CD14-positive monocyte (primary cell): Measurements from ENCODE around the gene PTPRE. TPM values are rescaled to one million over a fixed set of nuclear protein-coding genes. Genes with fewer than 3 reads are reported as not detected.

Experiments used
- DNase-seq, 3 donors: peaks; one replicate each; pipeline ENCODE4 v3.0.0-alpha.2; 2011 to 2022
- H2AFZ ChIP-seq: 2 replicates; pipeline ENCODE4 v1.6.0; 2012; ENCODE audit warnings: mild to moderate bottlenecking, low read depth, low read length, inconsistent platforms; ENCODE audit not compliant: insufficient read depth, poor library complexity, severe bottlenecking
- H3K27ac ChIP-seq, 2 donors: 1 replicate in 1 of 2; 2 replicates in 1 of 2; pipeline ENCODE4 v1.5.1; 2012 to 2013; ENCODE audit warnings: low read length in 2 of 2, control low read depth in 1 of 2, inconsistent platforms in 1 of 2, low read depth in 1 of 2, mild to moderate bottlenecking in 1 of 2
- H3K27me3 ChIP-seq, 2 donors: one replicate each; pipeline versions ENCODE4 v1.6.0 to v1.6.1; 2011 to 2013; ENCODE audit warnings: low read length in 2 of 2; ENCODE audit not compliant: control insufficient read depth in 2 of 2, insufficient read depth in 2 of 2
- H3K36me3 ChIP-seq, 2 donors: replicated peaks in 1 of 2; 1 replicate in 1 of 2; 2 replicates in 1 of 2; pipeline versions ENCODE4 v1.5.1 to v1.6.1; 2012 to 2013; ENCODE audit warnings: low read length in 2 of 2, control low read depth in 1 of 2, inconsistent platforms in 1 of 2, mild to moderate bottlenecking in 1 of 2; ENCODE audit not compliant: insufficient read depth in 2 of 2, control insufficient read depth in 1 of 2
- H3K4me1 ChIP-seq, 2 donors: 1 replicate in 1 of 2; 2 replicates in 1 of 2; pipeline versions ENCODE4 v1.5.1 to v1.6.1; 2012 to 2013; ENCODE audit warnings: low read length in 2 of 2, control low read depth in 1 of 2, inconsistent platforms in 1 of 2, mild to moderate bottlenecking in 1 of 2, moderate library complexity in 1 of 2; ENCODE audit not compliant: insufficient read depth in 2 of 2, control insufficient read depth in 1 of 2
- H3K4me2 ChIP-seq: replicated peaks from 2 replicates; pipeline ENCODE3; 2012; ENCODE audit warnings: low read length, moderate library complexity, mild to moderate bottlenecking; ENCODE audit not compliant: poor library complexity, severe bottlenecking; ENCODE audit errors: extremely low read depth
- H3K4me3 ChIP-seq, 3 experiments: fragments of 200-600 bp in 1 of 3; sonication (generic) in 1 of 3; replicated peaks in 1 of 3; 1 replicate in 2 of 3; 2 replicates in 1 of 3; pipeline ENCODE4 v1.5.1; 2011 to 2013; ENCODE audit warnings: low read length in 3 of 3, mild to moderate bottlenecking in 3 of 3, control low read depth in 2 of 3, low read depth in 2 of 3, inconsistent platforms in 1 of 3, moderate library complexity in 1 of 3
- H3K79me2 ChIP-seq: 2 replicates; pipeline ENCODE4 v1.6.0; 2012; ENCODE audit warnings: mild to moderate bottlenecking, control low read depth, inconsistent platforms, low read length, moderate library complexity; ENCODE audit not compliant: insufficient read depth
- H3K9ac ChIP-seq: 2 replicates; pipeline ENCODE4 v1.6.0; 2017; ENCODE audit warnings: low read length, mild to moderate bottlenecking; ENCODE audit not compliant: insufficient read depth, poor library complexity, severe bottlenecking
- H3K9me3 ChIP-seq, 2 donors: replicated peaks in 1 of 2; 1 replicate in 1 of 2; 2 replicates in 1 of 2; pipeline versions ENCODE4 v1.5.1 to v1.6.1; 2012 to 2013; ENCODE audit warnings: low read length in 2 of 2, control low read depth in 1 of 2; ENCODE audit not compliant: control insufficient read depth in 1 of 2, insufficient read depth in 1 of 2
- H4K20me1 ChIP-seq: 2 replicates; pipeline ENCODE4 v1.6.0; 2012; ENCODE audit warnings: mild to moderate bottlenecking, low read length, control low read depth, moderate library complexity; ENCODE audit not compliant: insufficient read depth
- H3K27ac Mint-ChIP-seq, 7 donors: one replicate each; pipeline ENCODE4 v1.8.0; 2020; ENCODE audit warnings: mild to moderate bottlenecking in 7 of 7, mixed read lengths in 7 of 7, moderate library complexity in 6 of 7, inconsistent platforms in 2 of 7
- H3K27me3 Mint-ChIP-seq, 3 donors: one replicate each; pipeline ENCODE4 v1.8.0; 2021 to 2022; ENCODE audit warnings: low read depth in 3 of 3, mild to moderate bottlenecking in 3 of 3, mixed read lengths in 3 of 3, moderate library complexity in 3 of 3, inconsistent platforms in 1 of 3
- H3K36me3 Mint-ChIP-seq, 2 donors: one replicate each; pipeline ENCODE4 v1.8.0; 2020; ENCODE audit warnings: mixed read lengths in 2 of 2, inconsistent platforms in 1 of 2, mild to moderate bottlenecking in 1 of 2
- H3K4me1 Mint-ChIP-seq: one replicate; pipeline ENCODE4 v1.8.0; 2020; ENCODE audit warnings: mild to moderate bottlenecking, mixed read lengths
- H3K4me3 Mint-ChIP-seq, 2 donors: one replicate each; pipeline ENCODE4 v1.8.0; 2020; ENCODE audit warnings: mild to moderate bottlenecking in 2 of 2, mixed read lengths in 2 of 2, moderate library complexity in 1 of 2
- H3K9me3 Mint-ChIP-seq, 7 donors: one replicate each; pipeline ENCODE4 v1.8.0; 2020 to 2022; ENCODE audit warnings: mixed read lengths in 7 of 7, mild to moderate bottlenecking in 6 of 7, moderate library complexity in 6 of 7, inconsistent platforms in 2 of 7
- WGBS: methylation state at CpG from one replicate; pipeline ENCODE4 v1.1.5; 2013; ENCODE audit warnings: missing lambda C conversion rate; ENCODE audit not compliant: insufficient coverage; 5-methylcytosine and 5-hydroxymethylcytosine counted together
- intact Hi-C, 2 donors: fragments of 100-400 bp; cut with micrococcal nuclease; formaldehyde crosslinking; loops; one replicate each; pipeline versions ENCODE4 v1.15.0 to v1.15.1; 2023
- polyA plus RNA-seq, 3 donors: library from polyadenylated mRNA; depleted of rRNA in 1 of 3; unstranded in 2 of 3; stranded (reverse) in 1 of 3; fragments of 300-500 nt in 2 of 3; fragments of >200 nt in 1 of 3; fragmentation: Illumina TruSeq in 2 of 3; gene quantifications; 1 replicate in 2 of 3; 2 replicates in 1 of 3; pipeline ENCODE4 v1.2.3, GENCODE V29; 2012 to 2021
- TF ChIP-seq, protein P1 (sequence below): fragments of 200-600 bp; IDR thresholded peaks from one replicate; pipeline ENCODE4 v1.8.0; 2022; ENCODE audit warnings: antibody characterized with exemption, mild to moderate bottlenecking

The PTPRE gene
- polyA plus RNA-seq, 3 donors: 95.2 to 271 (median 125) TPM

DNA sequence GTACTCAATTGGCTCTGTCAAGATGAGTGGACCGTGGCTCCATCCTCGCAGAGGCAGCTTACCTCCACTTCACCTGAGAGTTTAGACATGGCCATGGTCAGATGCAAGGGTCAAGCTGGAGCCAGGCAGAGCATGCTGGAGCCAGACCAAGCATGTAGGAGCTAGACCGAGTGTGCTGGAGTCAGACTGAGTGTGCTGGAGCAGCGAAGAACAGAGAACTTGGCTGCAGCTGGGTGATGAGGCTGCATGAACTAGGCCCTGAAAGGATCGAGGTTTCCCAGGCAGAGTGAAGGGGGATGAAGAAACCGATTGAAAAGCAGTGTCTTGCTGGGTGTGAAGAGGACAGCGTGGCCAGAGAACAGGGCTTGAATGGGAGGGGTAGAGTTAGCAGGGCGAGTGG, 133.2 kb downstream of the PTPRE start:
- H3K27ac Mint-ChIP-seq: peak overlapping the region in 2 of 7 donors; percentile 46 to 58
- Histone ChIP-seq H3K9me3 (no peaks in the 10 kb centered on the region), H4K20me1 (peaks cover 39% of the 10 kb centered on the region), H3K9ac (no peak overlapping the region), H3K36me3 (peaks cover 2 to 10% of the 10 kb centered on the region in 2 donors), H3K27ac (no peak overlapping the region), H3K4me1 (peaks cover 11 to 22% of the 10 kb centered on the region in 2 donors), H3K4me2 (no peak overlapping the region), H3K4me3 (no peak overlapping the region), H2AFZ (no peak overlapping the region), H3K79me2 (peaks cover 11% of the 10 kb centered on the region), H3K27me3 (no peaks in the 10 kb centered on the region)
- WGBS: 92% methylated on average over 5 of the region's 8 CpGs
- H3K4me3 Mint-ChIP-seq: no peak overlapping the region
- no peak for DNase-seq
- peaks cover 37% of the 10 kb centered on the region for H3K4me1 Mint-ChIP-seq
- intact Hi-C loops: no loop called here
- H3K9me3 Mint-ChIP-seq: peaks cover 0 to 2% (median 0%) of the 10 kb centered on the region in 7 donors
- no peaks in the 10 kb centered on the region for H3K27me3 Mint-ChIP-seq
- TF ChIP-seq, protein P1, sequence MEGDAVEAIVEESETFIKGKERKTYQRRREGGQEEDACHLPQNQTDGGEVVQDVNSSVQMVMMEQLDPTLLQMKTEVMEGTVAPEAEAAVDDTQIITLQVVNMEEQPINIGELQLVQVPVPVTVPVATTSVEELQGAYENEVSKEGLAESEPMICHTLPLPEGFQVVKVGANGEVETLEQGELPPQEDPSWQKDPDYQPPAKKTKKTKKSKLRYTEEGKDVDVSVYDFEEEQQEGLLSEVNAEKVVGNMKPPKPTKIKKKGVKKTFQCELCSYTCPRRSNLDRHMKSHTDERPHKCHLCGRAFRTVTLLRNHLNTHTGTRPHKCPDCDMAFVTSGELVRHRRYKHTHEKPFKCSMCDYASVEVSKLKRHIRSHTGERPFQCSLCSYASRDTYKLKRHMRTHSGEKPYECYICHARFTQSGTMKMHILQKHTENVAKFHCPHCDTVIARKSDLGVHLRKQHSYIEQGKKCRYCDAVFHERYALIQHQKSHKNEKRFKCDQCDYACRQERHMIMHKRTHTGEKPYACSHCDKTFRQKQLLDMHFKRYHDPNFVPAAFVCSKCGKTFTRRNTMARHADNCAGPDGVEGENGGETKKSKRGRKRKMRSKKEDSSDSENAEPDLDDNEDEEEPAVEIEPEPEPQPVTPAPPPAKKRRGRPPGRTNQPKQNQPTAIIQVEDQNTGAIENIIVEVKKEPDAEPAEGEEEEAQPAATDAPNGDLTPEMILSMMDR: no peak
- peaks cover 30 to 34% of the 10 kb centered on the region in 2 donors for H3K36me3 Mint-ChIP-seq

DNA sequence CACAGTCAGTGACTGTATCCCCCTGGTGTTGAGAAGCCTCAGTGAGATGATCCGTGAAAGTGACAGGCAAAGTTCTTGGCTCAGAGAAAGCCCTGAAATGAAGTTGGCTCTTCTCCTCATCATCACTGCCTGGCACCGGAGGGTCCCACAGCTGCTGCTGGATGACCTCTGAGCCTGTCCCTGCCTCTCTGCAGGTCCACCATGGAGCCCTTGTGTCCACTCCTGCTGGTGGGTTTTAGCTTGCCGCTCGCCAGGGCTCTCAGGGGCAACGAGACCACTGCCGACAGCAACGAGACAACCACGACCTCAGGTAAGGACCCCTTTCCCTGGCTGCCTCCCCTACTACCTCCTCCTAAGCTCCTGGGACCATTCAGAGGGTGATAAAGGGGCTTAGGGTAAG, 133.8 kb downstream of the PTPRE start:
- Histone ChIP-seq H3K4me2 (no peak overlapping the region), H3K27me3 (no peaks in the 10 kb centered on the region), H3K36me3 (peaks cover 2 to 10% of the 10 kb centered on the region in 2 donors), H3K27ac (no peak overlapping the region), H3K79me2 (peaks cover 16% of the 10 kb centered on the region), H3K4me1 (peaks cover 17 to 24% of the 10 kb centered on the region in 2 donors), H4K20me1 (peaks cover 39% of the 10 kb centered on the region), H3K9ac (no peak overlapping the region), H3K9me3 (no peaks in the 10 kb centered on the region), H3K4me3 (no peak overlapping the region), H2AFZ (no peak overlapping the region)
- 100% methylated on average over 3 of the region's 8 CpGs for WGBS
- TF ChIP-seq, protein P1: no peak
- Mint-ChIP-seq H3K4me1 (peaks cover 40% of the 10 kb centered on the region), H3K4me3 (no peak overlapping the region), H3K36me3 (peaks cover 30 to 36% of the 10 kb centered on the region in 2 donors), H3K9me3 (peaks cover 0 to 2% (median 0%) of the 10 kb centered on the region in 7 donors), H3K27ac (no peak overlapping the region), H3K27me3 (no peaks in the 10 kb centered on the region)
- intact Hi-C loops: no loop called here
- DNase-seq: no peak
